ENCODE data around the gene EFNB1. TPM values are rescaled to one million over a fixed set of nuclear protein-coding genes. Genes with fewer than 3 reads are reported as not detected.

The EFNB1 gene
- total and polyA plus RNA-seq, 9 of the 15 experiments (the other 6 are each of a cell fraction or from before 2014, with no cell fraction given): 0.01 to 2.1 (median 0.99) TPM; not detected in 1

DNA sequence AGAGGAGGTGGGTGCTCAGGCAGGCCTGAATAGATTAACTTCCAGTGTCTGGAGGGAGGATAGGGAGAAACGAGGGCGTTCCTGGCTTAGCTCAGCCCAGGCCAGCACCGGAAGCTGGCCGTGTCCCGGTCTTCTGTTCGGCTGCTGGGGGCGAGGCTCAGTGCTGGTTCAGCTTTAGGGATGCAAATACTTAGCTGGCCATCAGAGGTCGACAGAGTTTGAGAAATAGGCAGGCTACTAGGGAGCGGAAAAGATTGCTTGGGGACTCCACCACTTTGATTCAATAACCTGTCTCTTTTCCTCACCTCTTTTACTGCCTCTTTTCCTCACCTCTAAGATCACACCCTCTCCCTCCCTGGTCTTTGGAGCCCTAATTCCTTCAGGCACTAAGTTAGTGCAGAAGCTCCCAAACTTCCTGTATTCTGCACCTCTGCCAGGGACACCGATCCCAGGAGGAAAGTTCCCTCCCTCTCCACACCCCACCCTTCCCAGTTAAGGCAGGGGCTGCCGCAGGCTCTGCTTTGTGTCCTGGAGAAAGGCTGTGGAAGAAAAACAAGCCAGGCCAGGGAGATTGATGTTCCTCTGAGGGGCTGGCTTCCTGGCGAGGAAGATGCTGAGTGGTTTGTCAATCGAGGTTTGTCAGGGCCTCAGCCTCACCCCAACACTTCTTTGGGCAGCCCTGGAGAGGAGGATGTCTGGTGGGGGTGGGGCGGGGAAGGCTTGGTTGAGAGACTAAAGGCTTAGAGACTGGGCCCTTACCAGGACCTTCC, 6.0 kb upstream of the EFNB1 start (continued):
- TF ChIP-seq KDM4B (IDR thresholded peaks at IDR 0.05; ENCODE audit: borderline replicate concordance in 2 of 2, low read depth in 1 of 2) (no peak), TCF7L2 (IDR thresholded peaks at IDR 0.05; ENCODE audit: low read depth, low read length) (no peak), ZNF766 (CRISPR knock-in tag; conservative IDR thresholded peaks at IDR 0.05) (no peak), RCOR1 (IDR thresholded peaks at IDR 0.05; ENCODE audit: borderline replicate concordance in 1 of 2, low read depth in 2 of 2, low read length in 2 of 2) (0 out of 4 replicates have a peak, but pooled peaks of 1 of the 2 experiments have one; percentile 22)
- TF ChIP-seq, protein P1, sequence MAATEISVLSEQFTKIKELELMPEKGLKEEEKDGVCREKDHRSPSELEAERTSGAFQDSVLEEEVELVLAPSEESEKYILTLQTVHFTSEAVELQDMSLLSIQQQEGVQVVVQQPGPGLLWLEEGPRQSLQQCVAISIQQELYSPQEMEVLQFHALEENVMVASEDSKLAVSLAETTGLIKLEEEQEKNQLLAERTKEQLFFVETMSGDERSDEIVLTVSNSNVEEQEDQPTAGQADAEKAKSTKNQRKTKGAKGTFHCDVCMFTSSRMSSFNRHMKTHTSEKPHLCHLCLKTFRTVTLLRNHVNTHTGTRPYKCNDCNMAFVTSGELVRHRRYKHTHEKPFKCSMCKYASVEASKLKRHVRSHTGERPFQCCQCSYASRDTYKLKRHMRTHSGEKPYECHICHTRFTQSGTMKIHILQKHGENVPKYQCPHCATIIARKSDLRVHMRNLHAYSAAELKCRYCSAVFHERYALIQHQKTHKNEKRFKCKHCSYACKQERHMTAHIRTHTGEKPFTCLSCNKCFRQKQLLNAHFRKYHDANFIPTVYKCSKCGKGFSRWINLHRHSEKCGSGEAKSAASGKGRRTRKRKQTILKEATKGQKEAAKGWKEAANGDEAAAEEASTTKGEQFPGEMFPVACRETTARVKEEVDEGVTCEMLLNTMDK (IDR thresholded peaks at IDR 0.05; ENCODE audit: borderline replicate concordance, insufficient read depth, low read depth, low read length, poor library complexity, severe bottlenecking): no peak

Measured in K562 (cell line).